ENCODE data around the gene CPVL.

DNA sequence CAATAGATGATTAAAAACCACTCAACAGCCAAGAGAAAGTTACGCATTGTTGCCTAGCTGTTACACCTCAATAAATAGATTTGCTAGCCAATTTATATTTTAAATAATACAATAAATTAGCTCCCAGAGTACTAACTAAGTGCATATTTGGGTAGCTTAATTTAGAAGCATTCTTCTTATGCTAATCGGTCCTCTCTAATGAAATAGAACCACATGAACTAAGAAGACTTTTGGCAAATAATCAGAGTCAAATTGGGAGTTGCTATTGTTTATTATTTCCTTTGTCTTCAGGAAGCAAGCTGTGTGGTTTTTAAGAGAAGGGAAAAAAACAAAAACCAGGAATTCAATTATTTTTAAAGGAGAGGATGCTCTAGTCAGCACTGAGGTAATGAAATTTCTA, 139.2 kb downstream of the CPVL start:
- TF ChIP-seq CTCF (conservative IDR thresholded peaks at IDR 0.05 in 1 of 2, IDR thresholded peaks at IDR 0.05 in 1 of 2; ENCODE audit: extremely low read depth in 1 of 2, insufficient read depth in 1 of 2, low read depth in 1 of 2, low read length in 2 of 2) (no peak), EZH2 (IDR thresholded peaks at IDR 0.05; ENCODE audit: borderline replicate concordance, low read length) (no peak)
